ENCODE data around the gene RPL10.

DNA sequence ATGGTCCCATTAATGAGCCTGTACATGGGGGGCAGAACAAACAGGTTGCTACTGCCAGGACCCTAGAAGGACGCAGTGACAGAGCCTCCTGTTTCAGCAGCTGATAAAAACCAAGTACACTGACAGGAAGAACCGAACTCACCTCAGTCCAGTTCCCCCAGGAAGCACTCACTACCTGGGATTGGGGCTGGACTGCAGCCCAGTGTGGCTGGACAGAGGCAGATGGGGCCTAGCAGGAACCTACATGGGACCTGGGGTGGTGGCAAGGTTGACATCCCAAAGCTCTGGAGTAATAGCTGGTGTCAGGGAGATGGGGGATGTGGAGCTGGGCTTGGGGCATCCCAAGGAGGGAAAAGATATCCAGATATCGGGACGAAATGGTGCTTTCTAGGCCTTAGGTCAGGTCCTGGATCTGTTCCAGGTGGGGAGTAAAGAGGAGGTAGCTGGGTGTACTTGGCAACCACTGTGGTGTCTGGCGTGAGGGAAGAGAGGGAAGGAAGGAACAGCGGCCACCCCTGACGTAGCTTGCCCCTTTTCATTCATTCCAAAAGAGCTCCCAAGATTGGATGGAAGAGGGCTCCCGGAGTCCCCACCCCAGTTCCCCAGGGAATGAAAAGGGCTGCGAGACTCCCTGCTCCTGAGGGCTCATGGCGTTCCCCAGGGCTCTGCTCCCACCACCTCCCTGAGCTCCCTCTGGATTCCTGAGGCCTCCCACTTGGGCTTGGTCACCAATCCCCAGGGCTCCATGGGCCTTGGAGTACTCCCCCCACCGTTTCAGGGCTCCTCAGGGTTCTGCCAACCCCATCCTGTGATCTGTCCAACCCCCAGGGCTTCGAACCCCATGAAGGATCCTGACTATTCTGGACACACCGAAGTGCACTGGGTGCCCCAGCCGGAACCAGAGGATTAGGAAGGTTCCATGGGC, 14.6 kb upstream of the RPL10 start:
- TF ChIP-seq EP300 (conservative IDR thresholded peaks at IDR 0.05; ENCODE audit: poor library complexity, severe bottlenecking) (no peak), POLR2AphosphoS5 (IDR thresholded peaks at IDR 0.05) (no peak), EZH2 (IDR thresholded peaks at IDR 0.05; ENCODE audit: borderline replicate concordance, insufficient read depth, low read length, poor library complexity, severe bottlenecking) (no peak), RAD21 (conservative IDR thresholded peaks at IDR 0.05) (no peak), MXI1 (conservative IDR thresholded peaks at IDR 0.05; ENCODE audit: poor library complexity, severe bottlenecking) (no peak), TAF1 (IDR thresholded peaks at IDR 0.05; ENCODE audit: low read depth) (no peak), SMC3 (conservative IDR thresholded peaks at IDR 0.05; ENCODE audit: poor library complexity) (no peak)
- TF ChIP-seq, protein P1, sequence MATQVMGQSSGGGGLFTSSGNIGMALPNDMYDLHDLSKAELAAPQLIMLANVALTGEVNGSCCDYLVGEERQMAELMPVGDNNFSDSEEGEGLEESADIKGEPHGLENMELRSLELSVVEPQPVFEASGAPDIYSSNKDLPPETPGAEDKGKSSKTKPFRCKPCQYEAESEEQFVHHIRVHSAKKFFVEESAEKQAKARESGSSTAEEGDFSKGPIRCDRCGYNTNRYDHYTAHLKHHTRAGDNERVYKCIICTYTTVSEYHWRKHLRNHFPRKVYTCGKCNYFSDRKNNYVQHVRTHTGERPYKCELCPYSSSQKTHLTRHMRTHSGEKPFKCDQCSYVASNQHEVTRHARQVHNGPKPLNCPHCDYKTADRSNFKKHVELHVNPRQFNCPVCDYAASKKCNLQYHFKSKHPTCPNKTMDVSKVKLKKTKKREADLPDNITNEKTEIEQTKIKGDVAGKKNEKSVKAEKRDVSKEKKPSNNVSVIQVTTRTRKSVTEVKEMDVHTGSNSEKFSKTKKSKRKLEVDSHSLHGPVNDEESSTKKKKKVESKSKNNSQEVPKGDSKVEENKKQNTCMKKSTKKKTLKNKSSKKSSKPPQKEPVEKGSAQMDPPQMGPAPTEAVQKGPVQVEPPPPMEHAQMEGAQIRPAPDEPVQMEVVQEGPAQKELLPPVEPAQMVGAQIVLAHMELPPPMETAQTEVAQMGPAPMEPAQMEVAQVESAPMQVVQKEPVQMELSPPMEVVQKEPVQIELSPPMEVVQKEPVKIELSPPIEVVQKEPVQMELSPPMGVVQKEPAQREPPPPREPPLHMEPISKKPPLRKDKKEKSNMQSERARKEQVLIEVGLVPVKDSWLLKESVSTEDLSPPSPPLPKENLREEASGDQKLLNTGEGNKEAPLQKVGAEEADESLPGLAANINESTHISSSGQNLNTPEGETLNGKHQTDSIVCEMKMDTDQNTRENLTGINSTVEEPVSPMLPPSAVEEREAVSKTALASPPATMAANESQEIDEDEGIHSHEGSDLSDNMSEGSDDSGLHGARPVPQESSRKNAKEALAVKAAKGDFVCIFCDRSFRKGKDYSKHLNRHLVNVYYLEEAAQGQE (IDR thresholded peaks at IDR 0.05; ENCODE audit: borderline replicate concordance) = no peak
- TF ChIP-seq, protein P2, sequence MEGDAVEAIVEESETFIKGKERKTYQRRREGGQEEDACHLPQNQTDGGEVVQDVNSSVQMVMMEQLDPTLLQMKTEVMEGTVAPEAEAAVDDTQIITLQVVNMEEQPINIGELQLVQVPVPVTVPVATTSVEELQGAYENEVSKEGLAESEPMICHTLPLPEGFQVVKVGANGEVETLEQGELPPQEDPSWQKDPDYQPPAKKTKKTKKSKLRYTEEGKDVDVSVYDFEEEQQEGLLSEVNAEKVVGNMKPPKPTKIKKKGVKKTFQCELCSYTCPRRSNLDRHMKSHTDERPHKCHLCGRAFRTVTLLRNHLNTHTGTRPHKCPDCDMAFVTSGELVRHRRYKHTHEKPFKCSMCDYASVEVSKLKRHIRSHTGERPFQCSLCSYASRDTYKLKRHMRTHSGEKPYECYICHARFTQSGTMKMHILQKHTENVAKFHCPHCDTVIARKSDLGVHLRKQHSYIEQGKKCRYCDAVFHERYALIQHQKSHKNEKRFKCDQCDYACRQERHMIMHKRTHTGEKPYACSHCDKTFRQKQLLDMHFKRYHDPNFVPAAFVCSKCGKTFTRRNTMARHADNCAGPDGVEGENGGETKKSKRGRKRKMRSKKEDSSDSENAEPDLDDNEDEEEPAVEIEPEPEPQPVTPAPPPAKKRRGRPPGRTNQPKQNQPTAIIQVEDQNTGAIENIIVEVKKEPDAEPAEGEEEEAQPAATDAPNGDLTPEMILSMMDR (IDR thresholded peaks at IDR 0.05; ENCODE audit: poor library complexity, severe bottlenecking) = no peak

Data from neural cell (in vitro differentiated cells).